Osteocyte (in vitro differentiated cells): ENCODE measurements around the gene CAD. TPM values are rescaled to one million over a fixed set of nuclear protein-coding genes. Genes with fewer than 3 reads are reported as not detected.
A peak's percentile ranks its signal among the peaks of the same experiment; 100 is the strongest.

Experiments
- DNase-seq: peaks from one replicate; pipeline ENCODE4 v3.0.0; 2021; ENCODE audit warnings: mixed read lengths; ENCODE audit not compliant: unreplicated experiment; ENCODE audit errors: extremely low spot score
- H3K27ac Mint-ChIP-seq: one replicate; pipeline ENCODE4 v1.8.0; 2021; ENCODE audit warnings: mild to moderate bottlenecking, mixed read lengths; ENCODE audit not compliant: unreplicated experiment
- H3K27me3 Mint-ChIP-seq: one replicate; pipeline ENCODE4 v1.8.0; 2021; ENCODE audit warnings: mixed read lengths; ENCODE audit not compliant: unreplicated experiment
- H3K36me3 Mint-ChIP-seq: one replicate; pipeline ENCODE4 v1.8.0; 2021; ENCODE audit warnings: mixed read lengths; ENCODE audit not compliant: unreplicated experiment
- H3K4me1 Mint-ChIP-seq: one replicate; pipeline ENCODE4 v1.8.0; 2021; ENCODE audit warnings: mixed read lengths; ENCODE audit not compliant: unreplicated experiment
- H3K4me3 Mint-ChIP-seq: one replicate; pipeline ENCODE4 v1.8.0; 2021; ENCODE audit warnings: mild to moderate bottlenecking, moderate library complexity, mixed read lengths; ENCODE audit not compliant: unreplicated experiment
- H3K9me3 Mint-ChIP-seq: one replicate; pipeline ENCODE4 v1.8.0; 2021; ENCODE audit warnings: mixed read lengths; ENCODE audit not compliant: unreplicated experiment
- CTCF ChIP-seq: fragments of 200-600 bp; sonication (generic); IDR thresholded peaks from 2 replicates; pipeline ENCODE4 v1.5.0; 2021; ENCODE audit warnings: antibody characterized with exemption, mild to moderate bottlenecking, moderate library complexity
- long read RNA-seq: library from polyadenylated mRNA; unstranded; transcript quantifications from one replicate; pipeline ENCODE4 v2.0.0, GENCODE V29; 2021
- total RNA-seq: library from RNA; stranded (reverse); gene quantifications from 2 replicates; pipeline ENCODE4 v1.2.1, GENCODE V29; 2021

CAD gene
- total RNA-seq: 72.6 and 76.9 TPM in 2 replicates
- long read RNA-seq, partial matches to known transcripts: 23 of 27 reads
- long read RNA-seq, other reads (novel, unspliced or antisense): 4 of 27 reads

GRCh38 chr2:27217173-27218121, at the start of gene CAD:
Gene CAD (plus strand): TSS chr2:27217369. CDS start chr2:27217552, 183 bp downstream.
- peak within 1 kb of the TSS; percentile 92 for H3K4me3 Mint-ChIP-seq
- H3K27ac Mint-ChIP-seq: peak within 1 kb of the TSS; percentile 98
- H3K27me3 Mint-ChIP-seq: no peaks in the 10 kb centered on the region
- H3K36me3 Mint-ChIP-seq: peaks cover 16% of the 10 kb centered on the region
- H3K9me3 Mint-ChIP-seq: no peaks in the 10 kb centered on the region
- no peak for TF ChIP-seq CTCF
- H3K4me1 Mint-ChIP-seq: peaks cover 27% of the 10 kb centered on the region
- peak; percentile 96 for DNase-seq

GRCh38 chr2:27170581-27171337, 46.4 kb upstream of the CAD start:
- H3K4me3 Mint-ChIP-seq: no peak overlapping the region
- peaks cover 22% of the 10 kb centered on the region for H3K27me3 Mint-ChIP-seq
- no peak for DNase-seq
- no peak for TF ChIP-seq CTCF
- no peak overlapping the region for H3K27ac Mint-ChIP-seq
- no peaks in the 10 kb centered on the region for H3K9me3 Mint-ChIP-seq
- peaks cover 2% of the 10 kb centered on the region for H3K4me1 Mint-ChIP-seq
- no peaks in the 10 kb centered on the region for H3K36me3 Mint-ChIP-seq

GRCh38 chr2:27171351-27171848, 45.8 kb upstream of the CAD start:
- Mint-ChIP-seq H3K27me3 (peaks cover 25% of the 10 kb centered on the region), H3K9me3 (no peaks in the 10 kb centered on the region), H3K4me3 (no peak overlapping the region), H3K36me3 (no peaks in the 10 kb centered on the region), H3K27ac (no peak overlapping the region), H3K4me1 (peaks cover 2% of the 10 kb centered on the region)
- TF ChIP-seq CTCF: no peak
- no peak for DNase-seq

GRCh38 chr2:27174638-27175037, 42.5 kb upstream of the CAD start:
- no peak for TF ChIP-seq CTCF
- H3K4me1 Mint-ChIP-seq: peaks cover 2% of the 10 kb centered on the region
- no peak for DNase-seq
- no peaks in the 10 kb centered on the region for H3K36me3 Mint-ChIP-seq
- H3K27ac Mint-ChIP-seq: no peak overlapping the region
- no peak overlapping the region for H3K4me3 Mint-ChIP-seq
- no peaks in the 10 kb centered on the region for H3K9me3 Mint-ChIP-seq
- peaks cover 38% of the 10 kb centered on the region for H3K27me3 Mint-ChIP-seq
